Fibroblast of lung (primary cell): ENCODE data around the gene PTHLH. TPM values are rescaled to one million over a fixed set of nuclear protein-coding genes. Genes with fewer than 3 reads are reported as not detected.

ENCODE experiments used
- DNase-seq, 2 donors: peaks; one replicate each; pipeline versions ENCODE4 v3.0.0 to v3.0.0-alpha.2; 2010; ENCODE audit warnings: low read depth in 2 of 2
- H2AFZ ChIP-seq: 2 replicates; pipeline ENCODE4 v1.5.1; 2012; ENCODE audit warnings: low read length, control low read depth, inconsistent platforms
- H3K27ac ChIP-seq: 2 replicates; pipeline ENCODE4 v1.5.1; 2011; ENCODE audit warnings: low read length, control low read depth; ENCODE audit not compliant: insufficient read depth
- H3K27me3 ChIP-seq: 2 replicates; pipeline ENCODE4 v1.5.1; 2011; ENCODE audit warnings: mild to moderate bottlenecking, low read length; ENCODE audit not compliant: control insufficient read depth, insufficient read depth
- H3K36me3 ChIP-seq: 2 replicates; pipeline ENCODE4 v1.5.1; 2011; ENCODE audit warnings: low read length; ENCODE audit not compliant: control insufficient read depth, insufficient read depth
- H3K4me1 ChIP-seq: 2 replicates; pipeline ENCODE4 v1.5.1; 2011; ENCODE audit warnings: low read length; ENCODE audit not compliant: control insufficient read depth, insufficient read depth; ENCODE audit errors: extremely low read depth
- H3K4me2 ChIP-seq: 2 replicates; pipeline ENCODE4 v1.5.1; 2011; ENCODE audit warnings: low read length, control low read depth; ENCODE audit not compliant: insufficient read depth; ENCODE audit errors: extremely low read depth
- H3K4me3 ChIP-seq, 4 experiments: fragments of 200-600 bp in 1 of 4; sonication (generic) in 1 of 4; replicated peaks in 1 of 4; 2 replicates each; pipeline ENCODE4 v1.5.1; 2011 to 2016; ENCODE audit warnings: low read length in 4 of 4, low read depth in 3 of 4, mild to moderate bottlenecking in 3 of 4, control low read depth in 2 of 4, inconsistent platforms in 1 of 4, mixed read lengths in 1 of 4; ENCODE audit not compliant: insufficient read depth in 1 of 4; ENCODE audit errors: control extremely low read depth in 1 of 4
- H3K79me2 ChIP-seq: 2 replicates; pipeline ENCODE4 v1.5.1; 2012; ENCODE audit warnings: mild to moderate bottlenecking, low read length, inconsistent platforms; ENCODE audit not compliant: control insufficient read depth, insufficient read depth
- H3K9ac ChIP-seq: 2 replicates; pipeline ENCODE4 v1.5.1; 2011; ENCODE audit warnings: mild to moderate bottlenecking, low read length, control low read depth; ENCODE audit not compliant: insufficient read depth
- H3K9me3 ChIP-seq: 2 replicates; pipeline ENCODE4 v1.5.1; 2012; ENCODE audit warnings: low read depth, low read length; ENCODE audit not compliant: control insufficient read depth, insufficient read depth
- H4K20me1 ChIP-seq: 2 replicates; pipeline ENCODE4 v1.5.1; 2011; ENCODE audit warnings: low read length; ENCODE audit not compliant: control insufficient read depth, insufficient read depth; ENCODE audit errors: extremely low read depth
- CTCF ChIP-seq, 2 donors: IDR thresholded peaks in 1 of 2; conservative IDR thresholded peaks in 1 of 2; 1 replicate in 1 of 2; 2 replicates in 1 of 2; pipeline ENCODE4 v1.5.1; 2011 to 2012; ENCODE audit warnings: low read length in 2 of 2, control low read depth in 1 of 2, inconsistent platforms in 1 of 2, low read depth in 1 of 2, mild to moderate bottlenecking in 1 of 2
- EZH2 ChIP-seq: IDR thresholded peaks from 2 replicates; pipeline ENCODE4 v1.5.1; 2012; ENCODE audit warnings: low read length, control low read depth, mild to moderate bottlenecking; ENCODE audit errors: missing control alignments
- polyA plus RNA-seq, 2 donors: library from polyadenylated mRNA; depleted of rRNA in 1 of 2; stranded (reverse) in 1 of 2; unstranded in 1 of 2; fragments of >200 nt; gene quantifications; 2 replicates each; pipeline ENCODE4 v1.2.1, GENCODE V29; 2011 to 2012; ENCODE audit warnings: missing spikeins in 1 of 2
- total RNA-seq: library from RNA; depleted of rRNA; stranded (reverse); fragments of >200 nt; gene quantifications from 2 replicates; pipeline ENCODE4 v1.2.1, GENCODE V29; 2014

The PTHLH gene
- total and polyA plus RNA-seq, 2 donors (not counting 1 experiment from before 2014, with no cell fraction given), result 1.1 to 1.8 TPM

DNA sequence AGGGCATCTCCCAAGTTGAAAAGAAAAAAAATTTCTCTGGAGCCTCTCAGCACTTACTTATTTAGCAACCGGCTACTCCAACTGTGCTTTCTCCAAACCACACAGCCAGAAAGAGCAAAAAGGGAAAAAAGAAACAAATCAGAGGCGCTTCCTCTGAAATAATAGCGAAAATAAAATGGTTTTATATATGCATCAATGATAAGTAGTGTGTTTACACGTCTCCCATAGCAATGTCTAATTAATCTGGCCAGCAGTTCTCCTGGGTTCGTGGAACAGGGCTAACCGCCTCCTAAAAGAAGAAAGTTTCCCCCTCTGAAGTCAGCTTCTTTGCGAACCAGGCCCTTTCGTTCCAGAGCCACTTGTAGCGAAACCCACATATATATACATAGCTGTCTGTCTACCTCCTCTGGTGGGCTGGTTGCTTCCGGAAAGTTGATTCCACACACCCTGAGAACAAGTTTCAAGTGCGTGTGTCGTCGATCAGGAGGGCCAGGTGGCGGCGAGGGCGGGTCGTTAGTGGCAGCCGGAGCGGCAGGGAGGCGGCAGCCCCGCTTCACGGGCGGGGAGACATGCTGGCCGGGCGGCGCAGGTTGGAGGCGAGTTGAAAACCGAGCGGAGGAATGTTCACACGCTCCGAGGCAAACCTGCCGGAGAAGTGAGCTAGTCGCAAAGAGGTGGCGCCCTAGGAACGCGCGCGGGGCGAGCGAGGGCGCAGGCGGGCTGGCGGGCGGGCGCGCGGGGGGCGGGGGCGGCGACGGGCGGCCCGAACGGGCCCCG lies 2.7 kb downstream of the PTHLH start:
- Histone ChIP-seq H2AFZ (peak overlapping the region; percentile 53), H3K79me2 (no peaks in the 10 kb centered on the region), H3K9me3 (no peaks in the 10 kb centered on the region), H3K4me2 (peak overlapping the region; percentile 77), H4K20me1 (no peaks in the 10 kb centered on the region), H3K36me3 (no peaks in the 10 kb centered on the region), H3K4me3 (peak overlapping the region; percentile 35 to 72 (median 65)), H3K27me3 (peaks cover 13% of the 10 kb centered on the region), H3K9ac (peak overlapping the region; percentile 45), H3K4me1 (peaks cover 13% of the 10 kb centered on the region), H3K27ac (no peak overlapping the region)
- TF ChIP-seq EZH2 (peak; percentile 37), CTCF (conservative IDR thresholded peaks at IDR 0.05 in 1 of 2, IDR thresholded peaks at IDR 0.05 in 1 of 2; ENCODE audit: low read depth in 1 of 2, low read length in 2 of 2) (no peak)
- DNase-seq, result peak; percentile 38 to 80

- H3K27me3 ChIP-seq, result peaks cover 9% of the 10 kb centered on the region
- peak overlapping the region; percentile 35 to 72 (median 65) for H3K4me3 ChIP-seq
- TF ChIP-seq CTCF (conservative IDR thresholded peaks at IDR 0.05 in 1 of 2, IDR thresholded peaks at IDR 0.05 in 1 of 2; ENCODE audit: low read depth in 1 of 2, low read length in 2 of 2) (peak; percentile 18 to 26), EZH2 (no peak)
- no peak overlapping the region for H3K9ac ChIP-seq
- no peaks in the 10 kb centered on the region for H3K9me3 ChIP-seq
- peak overlapping the region; percentile 6 for H2AFZ ChIP-seq
- no peaks in the 10 kb centered on the region for H3K79me2 ChIP-seq
- H3K4me2 ChIP-seq, result peak overlapping the region; percentile 77
- H3K4me1 ChIP-seq, result peaks cover 13% of the 10 kb centered on the region
- H4K20me1 ChIP-seq, result no peaks in the 10 kb centered on the region
- peak; percentile 18 to 49 for DNase-seq
- H3K27ac ChIP-seq, result no peak overlapping the region
- no peaks in the 10 kb centered on the region for H3K36me3 ChIP-seq
These were observed 3.4 kb downstream of the PTHLH start for GRCh38 chr12:27968972-27969623.

DNA sequence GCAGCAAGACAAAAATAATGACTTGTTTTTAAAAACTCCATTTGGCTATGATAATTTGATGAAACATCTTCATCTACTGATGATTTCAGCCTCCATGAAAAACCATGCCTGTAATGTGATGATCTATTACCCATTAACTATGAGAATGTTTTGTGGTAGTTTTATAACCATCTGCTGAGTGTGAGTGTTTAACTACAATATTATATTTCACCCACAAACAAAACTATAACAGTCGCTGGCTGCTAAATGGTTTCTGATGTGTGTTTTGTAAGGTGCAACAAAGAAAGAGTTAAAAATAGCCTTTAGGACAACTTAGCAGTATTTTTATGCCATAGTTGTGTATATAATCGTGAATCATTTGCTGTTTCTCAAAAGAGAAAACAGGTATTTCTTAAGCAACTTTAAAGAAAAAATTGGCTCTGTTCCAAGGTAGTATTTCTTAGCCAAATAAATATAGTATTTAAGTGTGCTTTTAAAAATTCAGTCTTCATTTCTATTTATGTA lies 4.9 kb downstream of the PTHLH start:
- Histone ChIP-seq H3K79me2 (no peaks in the 10 kb centered on the region), H3K4me1 (peaks cover 13% of the 10 kb centered on the region), H3K36me3 (no peaks in the 10 kb centered on the region), H3K27ac (no peak overlapping the region), H3K4me3 (no peak overlapping the region), H4K20me1 (no peaks in the 10 kb centered on the region), H2AFZ (no peak overlapping the region), H3K27me3 (peaks cover 3% of the 10 kb centered on the region), H3K9ac (no peak overlapping the region), H3K4me2 (no peak overlapping the region), H3K9me3 (no peaks in the 10 kb centered on the region)
- TF ChIP-seq EZH2 (no peak), CTCF (conservative IDR thresholded peaks at IDR 0.05 in 1 of 2, IDR thresholded peaks at IDR 0.05 in 1 of 2; ENCODE audit: low read depth in 1 of 2, low read length in 2 of 2) (no peak)
- DNase-seq, result peak in 1 of 2 donors; percentile 36
